HG02943 (cell line): Measurements from ENCODE around the gene PTPN13.

Experiments
- ATAC-seq: cut with Tn5 transposase; IDR thresholded peaks from one replicate; pipeline ENCODE4 v1.9.1; 2021; ENCODE audit warnings: mild to moderate bottlenecking, low read depth, moderate library complexity; ENCODE audit not compliant: unreplicated experiment

The PTPN13 gene

GRCh38 chr4:86848732-86849619 lies 254.9 kb downstream of the PTPN13 start, which contains the start of gene SLC10A6:
Gene SLC10A6, minus strand, starts transcription at chr4:86849384. Its CDS starts 269 bp downstream, at chr4:86849115.
- ATAC-seq, result no peak

GRCh38 chr4:86853209-86853608 lies 259.1 kb downstream of the PTPN13 start:
- ATAC-seq, result no peak

DNA sequence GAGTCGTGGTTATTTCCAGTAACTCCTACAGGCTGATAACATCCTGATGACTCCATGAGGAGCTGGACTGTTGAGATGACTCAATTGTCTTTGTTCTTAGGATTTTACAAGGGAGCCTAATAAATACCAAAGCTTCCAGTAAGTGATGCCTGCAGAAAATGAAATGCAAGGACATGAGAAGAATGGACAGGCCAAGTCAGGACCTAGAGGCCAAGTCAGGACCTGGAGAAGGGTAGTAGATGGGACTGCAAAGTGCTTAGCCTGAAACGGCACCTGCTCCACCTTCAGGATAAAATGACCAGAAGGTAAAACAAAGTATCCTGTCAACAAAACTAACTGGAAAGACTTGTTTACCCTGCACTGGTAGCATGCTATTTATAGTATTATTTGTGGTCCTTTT lies 261.5 kb downstream of the PTPN13 start:
- no peak for ATAC-seq

GRCh38 chr4:86856896-86857295 lies 262.8 kb downstream of the PTPN13 start:
- ATAC-seq, result no peak

- ATAC-seq, result no peak
These were observed 263.4 kb downstream of the PTPN13 start for GRCh38 chr4:86857341-86858052.
